Activated CD8-positive, alpha-beta T cell treated with anti-CD3 and anti-CD28 coated beads, Interleukin-2, amount 10 ng/mL, durations not matched to agents 7 days and 5 days (primary cell): ENCODE results near the gene ALAD. TPM values are rescaled to one million over a fixed set of nuclear protein-coding genes. Genes with fewer than 3 reads are reported as not detected.

ENCODE experiments used
- ATAC-seq: fragments of 150-1000 bp; cut with Tn5 transposase; one replicate; pipeline ENCODE4 v1.10.0; 2021; ENCODE audit warnings: moderate library complexity
- CTCF ChIA-PET: fragments of 350-600 bp; sonication (Branson Sonifier 250); formaldehyde crosslinking; loops from one replicate; lab custom pipeline; 2021; ENCODE audit warnings: antibody characterized with exemption; lab: Charles Lee
- POLR2A ChIA-PET: fragments of 350-600 bp; sonication (Branson Sonifier 250); formaldehyde crosslinking; loops from one replicate; lab custom pipeline; 2021; ENCODE audit warnings: antibody characterized with exemption; lab: Charles Lee
- DNase-seq: peaks from one replicate; pipeline ENCODE4 v3.0.0-alpha.2; 2020
- H3K27ac Mint-ChIP-seq: one replicate; pipeline ENCODE4 v1.8.0; 2021; ENCODE audit warnings: mild to moderate bottlenecking, mixed read lengths
- H3K27me3 Mint-ChIP-seq: one replicate; pipeline ENCODE4 v1.8.0; 2021; ENCODE audit warnings: low read depth, mixed read lengths
- H3K36me3 Mint-ChIP-seq: one replicate; pipeline ENCODE4 v1.8.0; 2021; ENCODE audit warnings: low read depth, mixed read lengths
- H3K4me1 Mint-ChIP-seq: one replicate; pipeline ENCODE4 v1.8.0; 2021; ENCODE audit warnings: low read depth, mixed read lengths
- H3K4me3 Mint-ChIP-seq: one replicate; pipeline ENCODE4 v1.8.0; 2021; ENCODE audit warnings: mild to moderate bottlenecking, mixed read lengths
- H3K9me3 Mint-ChIP-seq: one replicate; pipeline ENCODE4 v1.8.0; 2022; ENCODE audit warnings: mixed read lengths; ENCODE audit not compliant: insufficient read depth
- total RNA-seq, 2 experiments: library from RNA; stranded (reverse); gene quantifications; one replicate each; pipeline ENCODE4 v1.2.3, GENCODE V29; 2021

Gene ALAD
- total RNA-seq, 2 experiments from 2014 or later, result 26.0 to 30.7 TPM

DNA sequence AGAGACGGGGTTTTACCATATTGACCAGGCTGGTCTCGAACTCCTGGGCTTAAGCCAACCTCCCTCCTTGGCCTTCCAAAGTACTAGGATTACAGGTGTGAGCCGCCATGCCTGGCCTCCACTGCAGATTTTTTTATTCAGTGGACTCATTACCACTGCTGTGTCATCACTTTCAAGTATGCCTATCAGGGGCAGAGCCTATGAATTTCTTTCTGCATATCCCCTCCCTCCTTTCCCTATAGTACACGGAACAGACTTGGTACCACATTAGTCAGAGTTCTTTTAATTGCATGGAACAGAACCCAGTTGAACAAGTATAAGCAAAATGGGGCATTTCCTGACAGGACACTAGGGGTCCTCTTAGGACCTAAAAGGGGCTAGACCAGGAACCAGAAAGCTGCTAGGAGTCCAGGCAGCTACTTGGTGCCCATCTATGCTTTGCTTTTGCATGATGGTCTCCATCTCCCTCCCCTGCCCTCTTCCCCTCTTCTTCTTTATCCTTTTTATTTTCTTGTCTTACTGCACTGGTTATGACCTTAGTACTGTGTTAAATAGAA lies 46.0 kb downstream of the ALAD start:
- ChIA-PET CTCF (interaction anchor here (0.7 kb wide), 1 partner anchor 43 kb away, joined by 3 read pairs; no protein-coding TSS in a partner anchor), POLR2A (no interaction called here)
- Mint-ChIP-seq H3K27ac (no peak overlapping the region), H3K9me3 (no peaks in the 10 kb centered on the region), H3K27me3 (no peaks in the 10 kb centered on the region), H3K4me3 (no peak overlapping the region), H3K4me1 (peaks cover 16% of the 10 kb centered on the region), H3K36me3 (no peaks in the 10 kb centered on the region)
- ATAC-seq (no peak), DNase-seq (no peak)

DNA sequence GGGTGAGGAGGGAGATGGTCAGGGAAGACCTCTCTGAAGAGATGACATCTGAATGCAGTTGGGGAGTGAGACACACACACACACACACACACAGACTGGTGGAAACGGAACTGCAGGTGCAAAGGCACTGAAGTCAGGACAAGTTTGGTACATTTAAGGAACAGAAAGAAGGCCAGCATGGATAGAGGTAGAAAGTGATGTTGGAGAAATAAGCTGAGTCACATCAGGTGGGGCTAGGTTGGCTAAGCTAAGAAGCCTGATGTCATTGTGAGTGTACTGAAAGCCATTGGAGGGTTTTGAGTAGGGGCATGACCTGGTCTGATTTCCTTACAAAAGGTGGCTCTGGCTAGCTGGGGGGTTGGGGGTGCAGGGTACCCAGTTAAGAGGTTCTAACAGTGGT lies 48.7 kb downstream of the ALAD start:
- POLR2A ChIA-PET, result no interaction called here
- H3K36me3 Mint-ChIP-seq, result no peaks in the 10 kb centered on the region
- no peak overlapping the region for H3K27ac Mint-ChIP-seq
- no peak for DNase-seq
- no peak overlapping the region for H3K4me3 Mint-ChIP-seq
- ATAC-seq, result no peak
- no peaks in the 10 kb centered on the region for H3K9me3 Mint-ChIP-seq
- peaks cover 26% of the 10 kb centered on the region for H3K4me1 Mint-ChIP-seq
- CTCF ChIA-PET, result interaction anchor here (2.8 kb wide), 1 partner anchor 49 kb away, joined by 15 read pairs; the partner anchor contains the start of gene ALAD
- no peaks in the 10 kb centered on the region for H3K27me3 Mint-ChIP-seq

DNA sequence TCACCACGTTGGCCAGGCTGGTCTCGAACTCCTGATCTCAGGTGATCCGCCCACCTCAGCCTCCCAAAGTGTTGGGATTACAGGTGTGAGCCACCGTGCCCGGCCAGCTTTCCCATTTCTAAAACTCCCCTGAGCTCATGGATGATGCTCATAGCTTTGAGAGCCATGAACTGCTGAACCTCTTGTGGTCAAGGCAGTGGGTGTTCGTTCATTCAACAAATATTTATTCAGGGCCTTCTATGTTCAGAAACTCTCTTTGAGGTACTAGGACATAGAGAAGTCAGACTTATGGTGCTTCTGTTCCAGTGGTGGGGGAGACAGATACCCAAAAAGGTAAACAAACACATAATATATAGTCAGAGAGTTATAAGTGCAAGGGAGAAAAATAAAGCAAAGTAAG lies 49.1 kb downstream of the ALAD start:
- DNase-seq (no peak), ATAC-seq (no peak)
- Mint-ChIP-seq H3K27me3 (no peaks in the 10 kb centered on the region), H3K9me3 (no peaks in the 10 kb centered on the region), H3K36me3 (no peaks in the 10 kb centered on the region), H3K27ac (no peak overlapping the region), H3K4me3 (no peak overlapping the region), H3K4me1 (peaks cover 26% of the 10 kb centered on the region)
- ChIA-PET POLR2A (no interaction called here), CTCF (interaction anchor here (1.0 to 3.7 kb wide), 4 partner anchors 12 to 77 kb away, joined by 3 to 16 read pairs (median 14); partner anchors contain the start of genes ALAD, CDC26, PRPF4 and WDR31)

DNA sequence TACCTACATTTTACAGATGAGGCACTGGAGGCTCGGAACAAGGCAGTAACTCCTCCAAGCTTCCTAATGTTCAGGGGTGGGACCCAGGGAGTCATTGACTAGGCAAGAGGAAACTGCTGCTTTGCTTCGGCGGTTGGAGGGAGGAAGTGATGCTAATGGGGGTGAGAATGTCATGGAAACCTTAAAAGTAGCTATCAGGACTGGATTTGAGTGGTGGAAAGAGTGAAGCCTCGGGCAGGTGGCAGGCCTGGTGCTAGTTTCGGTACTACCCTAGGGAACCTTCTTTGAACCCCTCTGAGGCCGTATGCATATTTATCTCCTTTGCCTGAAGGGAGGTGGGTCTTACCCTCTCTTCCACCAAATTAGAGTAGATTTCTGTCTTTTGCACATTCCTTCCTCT lies 50.1 kb downstream of the ALAD start:
- H3K4me1 Mint-ChIP-seq, result peaks cover 26% of the 10 kb centered on the region
- peak; percentile 64 for DNase-seq
- ATAC-seq, result peak; percentile 47
- ChIA-PET POLR2A (interaction anchor here (0.6 to 2.3 kb wide), 6 partner anchors 10 to 76 kb away, joined by 3 to 14 read pairs (median 8); partner anchors contain the start of genes ALAD, C9orf43, CDC26 and HDHD3), CTCF (interaction anchor here (0.7 to 3.7 kb wide), 7 partner anchors 9 to 241 kb away, joined by 3 to 16 read pairs (median 5); partner anchors contain the start of genes ALAD, CDC26, PRPF4 and WDR31)
- peak overlapping the region; percentile 78 for H3K4me3 Mint-ChIP-seq
- H3K36me3 Mint-ChIP-seq, result no peaks in the 10 kb centered on the region
- H3K27ac Mint-ChIP-seq, result peak overlapping the region; percentile 48
- H3K9me3 Mint-ChIP-seq, result no peaks in the 10 kb centered on the region
- no peaks in the 10 kb centered on the region for H3K27me3 Mint-ChIP-seq

DNA sequence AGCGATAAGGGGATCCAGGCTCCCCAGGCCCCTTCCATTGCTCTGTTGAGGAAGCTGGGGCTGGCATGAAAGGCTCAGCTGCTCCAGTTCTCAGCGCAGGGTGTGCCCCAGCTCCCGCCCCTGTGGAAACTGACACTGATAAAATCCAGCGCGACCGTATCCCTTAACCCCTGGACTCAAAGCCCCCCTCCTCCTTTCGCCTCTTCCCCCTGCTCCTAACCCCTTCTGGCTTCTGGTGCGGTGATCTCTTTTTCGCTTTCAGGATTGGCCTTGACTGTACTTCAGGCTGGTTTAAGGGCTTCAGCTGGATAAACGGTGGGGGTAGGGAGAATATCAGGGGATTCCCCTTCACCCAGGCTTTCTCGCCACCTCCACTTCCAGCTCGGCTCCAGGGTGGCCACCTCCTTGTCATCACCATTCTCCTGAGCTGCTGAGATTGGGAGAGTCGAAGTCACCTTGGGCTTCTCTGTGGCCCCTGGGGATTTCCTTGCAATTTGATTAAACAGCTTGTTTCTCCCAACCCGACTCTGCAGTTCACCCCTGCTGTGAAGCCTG lies 50.9 kb downstream of the ALAD start:
- H3K27ac Mint-ChIP-seq, result peak overlapping the region; percentile 58
- H3K4me3 Mint-ChIP-seq, result peak overlapping the region; percentile 78
- H3K27me3 Mint-ChIP-seq, result no peaks in the 10 kb centered on the region
- H3K36me3 Mint-ChIP-seq, result no peaks in the 10 kb centered on the region
- peak; percentile 13 for ATAC-seq
- peaks cover 30% of the 10 kb centered on the region for H3K4me1 Mint-ChIP-seq
- POLR2A ChIA-PET, result interaction anchor here (1.1 to 2.3 kb wide), 5 partner anchors 10 to 75 kb away, joined by 4 to 14 read pairs (median 8); partner anchors contain the start of genes ALAD, C9orf43, CDC26 and HDHD3
- DNase-seq, result peak; percentile 27
- H3K9me3 Mint-ChIP-seq, result no peaks in the 10 kb centered on the region
- CTCF ChIA-PET, result interaction anchor here (1.1 to 3.7 kb wide), 7 partner anchors 8 to 241 kb away, joined by 3 to 16 read pairs (median 8); partner anchors contain the start of genes ALAD, CDC26, PRPF4 and WDR31

DNA sequence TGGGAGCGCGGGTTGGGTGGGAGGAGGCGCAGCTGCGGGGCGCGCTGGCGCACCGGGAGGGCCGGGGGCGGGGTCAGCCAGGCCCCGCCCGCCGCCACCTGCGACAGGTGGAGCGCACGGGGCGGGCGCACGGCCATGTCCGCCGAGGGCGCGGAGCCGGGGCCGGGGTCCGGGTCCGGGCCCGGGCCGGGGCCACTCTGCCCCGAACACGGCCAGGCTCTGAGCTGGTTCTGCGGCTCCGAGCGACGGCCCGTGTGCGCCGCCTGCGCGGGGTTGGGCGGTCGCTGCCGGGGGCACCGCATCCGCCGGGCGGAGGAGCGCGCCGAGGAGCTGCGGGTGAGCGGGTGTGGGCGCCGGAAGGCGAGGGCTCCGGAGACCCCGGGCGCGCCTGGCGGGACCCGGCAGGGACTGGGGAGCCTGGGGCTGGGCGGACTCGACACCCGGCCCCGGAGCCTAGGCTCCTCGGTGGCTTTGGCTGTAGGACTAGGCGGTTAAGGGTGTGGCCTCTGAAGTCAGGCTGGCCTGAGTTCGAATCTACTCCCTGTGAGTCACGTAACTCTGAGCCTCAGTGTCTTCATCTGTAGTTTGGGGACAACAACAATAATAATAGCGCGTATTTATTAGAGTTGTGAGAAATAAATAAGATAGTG lies 51.5 kb downstream of the ALAD start, which contains the start of gene BSPRY:
TSS of gene BSPRY (plus strand) at position 97 of the 650 bp plus-strand sequence. CDS start at position 136, 39 bp downstream.
- POLR2A ChIA-PET, result interaction anchor here (0.5 to 2.3 kb wide), 5 partner anchors 9 to 632 kb away, joined by 3 to 14 read pairs (median 8); partner anchors contain the start of genes ALAD, C9orf43, CDC26 and INIP

DNA sequence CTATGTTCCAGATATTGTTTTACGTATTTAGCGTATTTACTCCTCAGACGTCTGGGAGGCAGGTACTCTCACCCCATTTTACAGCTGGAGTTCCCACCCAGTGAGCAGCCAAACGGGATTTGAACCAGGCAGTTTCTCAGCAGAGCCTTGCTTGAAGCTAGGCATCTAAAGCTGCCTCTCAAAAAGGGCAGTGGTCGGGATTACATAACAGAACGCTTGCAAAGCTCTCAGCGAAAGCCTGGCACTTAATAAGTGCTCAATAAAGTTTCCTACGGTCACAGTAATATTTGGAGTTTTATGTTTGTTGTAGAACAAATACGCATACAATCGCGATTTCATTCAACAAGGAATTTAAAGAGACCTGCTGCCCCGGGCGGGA lies 52.0 kb downstream of the ALAD start:
- POLR2A ChIA-PET, result interaction anchor here (0.5 to 2.3 kb wide), 4 partner anchors 16 to 631 kb away, joined by 3 to 8 read pairs (median 6); partner anchors contain the start of genes ALAD, CDC26, INIP and PRPF4
- Mint-ChIP-seq H3K4me1 (peaks cover 30% of the 10 kb centered on the region), H3K4me3 (peak overlapping the region; percentile 77), H3K27ac (peak overlapping the region; percentile 63), H3K27me3 (no peaks in the 10 kb centered on the region), H3K36me3 (no peaks in the 10 kb centered on the region), H3K9me3 (no peaks in the 10 kb centered on the region)
- no peak for DNase-seq
- CTCF ChIA-PET, result interaction anchor here (1.0 to 3.7 kb wide), 4 partner anchors 9 to 309 kb away, joined by 3 to 16 read pairs (median 6); partner anchors contain the start of gene WDR31
- ATAC-seq, result no peak

More for the DNA sequence above, 51.5 kb downstream of the ALAD start, which contains the start of gene BSPRY:
- peak within 1 kb of the TSS; percentile 78 for H3K4me3 Mint-ChIP-seq
- H3K27me3 Mint-ChIP-seq, result no peaks in the 10 kb centered on the region
- CTCF ChIA-PET, result interaction anchor here (1.1 to 3.7 kb wide), 5 partner anchors 9 to 242 kb away, joined by 3 to 16 read pairs (median 8); partner anchors contain the start of genes ALAD and WDR31
- ATAC-seq (peak; percentile 71), DNase-seq (peak; percentile 58)
- H3K9me3 Mint-ChIP-seq, result no peaks in the 10 kb centered on the region
- H3K36me3 Mint-ChIP-seq, result no peaks in the 10 kb centered on the region
- peaks cover 30% of the 10 kb centered on the region for H3K4me1 Mint-ChIP-seq
- peak within 1 kb of the TSS; percentile 63 for H3K27ac Mint-ChIP-seq

DNA sequence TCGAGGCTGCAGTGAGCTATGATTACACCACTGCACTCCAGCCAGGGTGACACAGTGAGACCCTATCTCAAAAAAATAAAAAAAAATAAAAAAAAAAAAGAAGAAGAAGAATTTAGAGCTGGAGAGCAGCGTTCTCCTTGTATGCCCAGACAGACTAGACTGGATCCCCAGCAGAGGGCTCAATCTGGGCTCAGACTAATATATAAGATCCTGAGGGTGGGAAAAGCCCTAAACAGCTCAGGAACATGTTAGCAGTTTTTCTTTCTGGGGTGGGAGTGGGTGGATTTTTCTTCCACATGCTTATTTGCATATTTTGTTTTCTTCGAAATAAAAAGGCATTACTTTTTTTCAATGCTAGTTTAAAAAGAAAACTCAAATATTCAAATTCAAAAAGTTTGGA lies 52.6 kb downstream of the ALAD start:
- Mint-ChIP-seq H3K27me3 (no peaks in the 10 kb centered on the region), H3K4me3 (no peak overlapping the region), H3K9me3 (no peaks in the 10 kb centered on the region)

DNA sequence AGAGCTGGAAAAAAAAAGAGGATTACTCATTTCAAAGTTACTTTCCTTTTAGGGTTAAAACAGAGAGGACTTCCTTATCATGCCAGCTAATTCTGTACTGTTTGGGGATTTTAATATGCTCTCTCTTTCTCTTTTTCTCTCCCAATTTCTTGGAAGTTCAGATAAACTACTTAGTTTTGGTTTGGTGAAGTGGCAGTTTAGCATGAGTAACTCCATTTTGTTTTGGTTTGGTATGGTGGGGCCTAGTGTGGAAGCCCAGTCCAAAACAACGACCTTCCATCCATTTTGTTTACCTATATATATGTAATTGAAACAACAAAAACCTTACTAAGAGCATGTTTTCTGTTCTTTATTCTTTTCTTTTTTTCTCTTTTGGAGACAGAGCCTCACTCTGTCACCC lies 55.4 kb downstream of the ALAD start:
- no peak for ATAC-seq
- CTCF ChIA-PET, result interaction anchor here (1.4 to 1.5 kb wide), 2 partner anchors 71 to 72 kb away, joined by 3 read pairs; no protein-coding TSS in a partner anchor
- DNase-seq, result no peak
- Mint-ChIP-seq H3K4me3 (no peak overlapping the region), H3K27me3 (no peaks in the 10 kb centered on the region), H3K36me3 (no peaks in the 10 kb centered on the region), H3K4me1 (peaks cover 35% of the 10 kb centered on the region), H3K27ac (no peak overlapping the region), H3K9me3 (no peaks in the 10 kb centered on the region)
- POLR2A ChIA-PET, result no interaction called here

More for the DNA sequence above, 52.6 kb downstream of the ALAD start:
- ATAC-seq, result no peak
- Mint-ChIP-seq H3K27ac (no peak overlapping the region), H3K36me3 (no peaks in the 10 kb centered on the region), H3K4me1 (peaks cover 33% of the 10 kb centered on the region)
- DNase-seq, result no peak
- ChIA-PET CTCF (interaction anchor here (1.0 to 3.7 kb wide), 4 partner anchors 8 to 309 kb away, joined by 3 to 16 read pairs (median 6); partner anchors contain the start of genes CDC26, PRPF4 and WDR31), POLR2A (interaction anchor here (0.6 to 2.3 kb wide), 3 partner anchors 16 to 73 kb away, joined by 3 to 7 read pairs (median 5); partner anchors contain the start of genes C9orf43, CDC26, POLE3 and PRPF4)

DNA sequence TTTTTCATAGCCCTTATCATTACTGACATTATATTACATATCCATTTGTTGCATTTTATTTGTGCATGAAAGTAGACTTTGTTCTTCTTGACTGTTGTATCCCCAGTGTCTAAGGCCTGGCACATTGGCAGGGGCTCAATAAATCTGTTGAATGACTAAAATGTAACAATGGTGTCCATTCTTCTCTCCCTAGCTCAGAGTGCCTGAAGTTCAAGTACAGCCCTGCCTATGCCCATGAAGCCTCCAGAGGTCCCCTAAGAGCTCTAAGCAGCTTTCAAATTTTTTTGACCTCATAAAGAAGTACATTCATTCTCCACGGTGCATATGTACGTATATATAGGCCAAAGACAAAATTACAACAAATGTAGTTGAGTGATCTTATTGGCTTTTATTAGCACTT lies 55.9 kb downstream of the ALAD start:
- CTCF ChIA-PET, result interaction anchor here (1.5 kb wide), 1 partner anchor 71 kb away, joined by 3 read pairs; no protein-coding TSS in a partner anchor
- DNase-seq (no peak), ATAC-seq (no peak)
- H3K4me3 Mint-ChIP-seq, result no peak overlapping the region
- POLR2A ChIA-PET, result no interaction called here
- H3K4me1 Mint-ChIP-seq, result peaks cover 35% of the 10 kb centered on the region
- no peak overlapping the region for H3K27ac Mint-ChIP-seq
- no peaks in the 10 kb centered on the region for H3K27me3 Mint-ChIP-seq
- H3K9me3 Mint-ChIP-seq, result no peaks in the 10 kb centered on the region
- no peaks in the 10 kb centered on the region for H3K36me3 Mint-ChIP-seq

DNA sequence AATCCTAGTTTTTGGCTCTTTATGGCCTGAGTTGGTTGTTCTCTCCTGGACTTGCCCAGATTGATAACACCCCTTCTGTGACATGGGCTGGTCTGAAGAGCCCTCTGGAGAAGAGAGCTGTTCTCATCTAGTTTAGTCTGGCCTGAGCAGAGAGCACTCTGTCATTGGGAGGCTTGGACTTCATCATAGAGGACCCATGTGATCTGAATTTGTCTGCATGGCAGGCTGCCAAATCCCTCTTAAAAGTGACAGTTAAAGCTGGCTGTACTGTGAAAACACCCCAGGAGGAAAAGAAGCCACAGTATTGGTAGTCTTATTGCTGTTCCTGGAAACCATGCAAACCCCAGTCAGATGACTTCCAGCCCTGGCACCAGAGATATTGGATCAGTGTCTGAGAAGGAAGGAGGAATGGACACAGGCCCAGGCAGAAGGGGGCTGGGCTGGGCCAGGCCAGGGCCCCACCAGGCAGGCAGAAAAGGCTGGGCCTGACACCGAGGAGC lies 57.3 kb downstream of the ALAD start:
- ChIA-PET CTCF (interaction anchor here (1.5 kb wide), 1 partner anchor 70 kb away, joined by 3 read pairs; no protein-coding TSS in a partner anchor), POLR2A (no interaction called here)
- no peak for DNase-seq
- H3K4me3 Mint-ChIP-seq, result no peak overlapping the region
- H3K27ac Mint-ChIP-seq, result no peak overlapping the region
- no peaks in the 10 kb centered on the region for H3K9me3 Mint-ChIP-seq
- H3K36me3 Mint-ChIP-seq, result no peaks in the 10 kb centered on the region
- ATAC-seq, result no peak
- peaks cover 34% of the 10 kb centered on the region for H3K4me1 Mint-ChIP-seq
- no peaks in the 10 kb centered on the region for H3K27me3 Mint-ChIP-seq
